Measurements from ENCODE around the gene URAD.

- no peak for TF ChIP-seq EZH2 (optimal IDR thresholded peaks at IDR 0.05; ENCODE audit: low read depth, low read length)
- no peak for TF ChIP-seq CTCF (IDR thresholded peaks at IDR 0.05; ENCODE audit: low read length)
Observed at GRCh38 chr13:27973961-27974662, 14.4 kb downstream of the URAD start.
